Mesenchymal stem cell (in vitro differentiated cells and primary cell): ENCODE measurements around the gene TOR4A.

ENCODE experiments used
- DNase-seq: peaks from one replicate; pipeline ENCODE4 v3.0.0-alpha.2; 2013
- H2AFZ ChIP-seq: one replicate; pipeline ENCODE4 v1.6.1; 2013; ENCODE audit warnings: low read depth, mild to moderate bottlenecking, control low read depth, inconsistent platforms, low read length, moderate library complexity
- H2AK5ac ChIP-seq: 2 replicates; pipeline ENCODE4 v1.6.1; 2013; ENCODE audit warnings: low read length, moderate library complexity, mild to moderate bottlenecking, inconsistent platforms; ENCODE audit not compliant: severe bottlenecking
- H2BK120ac ChIP-seq: one replicate; pipeline ENCODE4 v1.6.1; 2013; ENCODE audit warnings: low read depth, mild to moderate bottlenecking, inconsistent platforms, low read length, moderate library complexity
- H2BK12ac ChIP-seq, 2 experiments: one replicate each; pipeline ENCODE4 v1.6.1; 2013; ENCODE audit warnings: inconsistent platforms in 2 of 2, low read length in 2 of 2, mild to moderate bottlenecking in 2 of 2, moderate library complexity in 2 of 2, control low read depth in 1 of 2
- H2BK15ac ChIP-seq: one replicate; pipeline ENCODE4 v1.6.1; 2013; ENCODE audit warnings: mild to moderate bottlenecking, low read depth, inconsistent platforms; ENCODE audit not compliant: poor library complexity, severe bottlenecking
- H2BK5ac ChIP-seq: 2 replicates; pipeline ENCODE4 v1.6.1; 2013; ENCODE audit warnings: low read depth, mild to moderate bottlenecking, low read length, control low read depth, inconsistent platforms; ENCODE audit not compliant: poor library complexity, severe bottlenecking
- H3K14ac ChIP-seq, 2 experiments: one replicate each; pipeline ENCODE4 v1.6.1; 2013; ENCODE audit warnings: inconsistent platforms in 2 of 2, low read length in 2 of 2, control low read depth in 1 of 2, mild to moderate bottlenecking in 1 of 2, moderate library complexity in 1 of 2
- H3K18ac ChIP-seq, 2 experiments: one replicate each; pipeline ENCODE4 v1.6.1; 2013; ENCODE audit warnings: inconsistent platforms in 2 of 2, low read length in 2 of 2, control low read depth in 1 of 2, low read depth in 1 of 2, mild to moderate bottlenecking in 1 of 2
- H3K23ac ChIP-seq, 2 experiments: one replicate each; pipeline ENCODE4 v1.6.1; 2013; ENCODE audit warnings: inconsistent platforms in 2 of 2, low read length in 2 of 2, mild to moderate bottlenecking in 2 of 2, moderate library complexity in 2 of 2, control low read depth in 1 of 2
- H3K27ac ChIP-seq: 2 replicates; pipeline ENCODE4 v1.5.1; 2013; ENCODE audit warnings: mild to moderate bottlenecking, moderate library complexity, low read length, control low read depth, inconsistent platforms; ENCODE audit not compliant: poor library complexity, severe bottlenecking
- H3K27me3 ChIP-seq, 2 experiments: 2 replicates each; pipeline versions ENCODE4 v1.6.1 to v1.7.0; 2013; ENCODE audit warnings: low read length in 2 of 2, mild to moderate bottlenecking in 2 of 2, moderate library complexity in 2 of 2, control low read depth in 1 of 2, inconsistent platforms in 1 of 2; ENCODE audit not compliant: control insufficient read depth in 1 of 2, insufficient read depth in 1 of 2
- H3K36me3 ChIP-seq, 2 experiments: 2 replicates each; pipeline versions ENCODE4 v1.6.1 to v1.7.0; 2013; ENCODE audit warnings: low read length in 2 of 2, control low read depth in 1 of 2, inconsistent platforms in 1 of 2, low read depth in 1 of 2, mild to moderate bottlenecking in 1 of 2; ENCODE audit not compliant: insufficient read depth in 2 of 2, control insufficient read depth in 1 of 2
- H3K4ac ChIP-seq, 2 experiments: one replicate each; pipeline ENCODE4 v1.6.1; 2013; ENCODE audit warnings: inconsistent platforms in 2 of 2, low read length in 2 of 2, mild to moderate bottlenecking in 2 of 2, moderate library complexity in 2 of 2, control low read depth in 1 of 2, low read depth in 1 of 2
- H3K4me1 ChIP-seq: 2 replicates; pipeline ENCODE4 v1.6.1; 2013; ENCODE audit warnings: low read depth, low read length, control low read depth; ENCODE audit not compliant: control insufficient read depth, insufficient read depth
- H3K4me2 ChIP-seq: 2 replicates; pipeline ENCODE4 v1.6.1; 2013; ENCODE audit warnings: low read length, mild to moderate bottlenecking, inconsistent platforms; ENCODE audit not compliant: poor library complexity, severe bottlenecking
- H3K4me3 ChIP-seq, 2 experiments: 2 replicates each; pipeline versions ENCODE4 v1.5.1 to v1.7.0; 2013; ENCODE audit warnings: low read length in 2 of 2, mild to moderate bottlenecking in 2 of 2, control low read depth in 1 of 2, low read depth in 1 of 2; ENCODE audit not compliant: insufficient read depth in 1 of 2
- H3K79me1 ChIP-seq: replicated peaks from 2 replicates; pipeline ENCODE4 v1.6.1; 2013; ENCODE audit warnings: mild to moderate bottlenecking, control low read depth, low read length, inconsistent platforms; ENCODE audit not compliant: poor library complexity, severe bottlenecking
- H3K9ac ChIP-seq: 2 replicates; pipeline ENCODE4 v1.7.0; 2013; ENCODE audit warnings: mild to moderate bottlenecking, low read length, moderate library complexity
- H3K9me3 ChIP-seq: 2 replicates; pipeline ENCODE4 v1.7.0; 2013; ENCODE audit warnings: mild to moderate bottlenecking, low read length; ENCODE audit not compliant: control insufficient read depth
- H4K8ac ChIP-seq: one replicate; pipeline ENCODE4 v1.6.1; 2013; ENCODE audit warnings: inconsistent platforms, mild to moderate bottlenecking, low read length, moderate library complexity
- H4K91ac ChIP-seq: one replicate; pipeline ENCODE4 v1.6.1; 2013; ENCODE audit warnings: mild to moderate bottlenecking, low read length, inconsistent platforms
- WGBS: methylation state at CpG from one replicate; pipeline ENCODE4 v1.1.7; 2013; ENCODE audit warnings: mixed read lengths; 5-methylcytosine and 5-hydroxymethylcytosine counted together

TOR4A gene

GRCh38 chr9:137254624-137255447, 22.7 kb upstream of the TOR4A start, which contains the start of gene NELFB:
Gene NELFB, plus strand, starts transcription at chr9:137255327.
- Histone ChIP-seq H3K9ac (peak within 1 kb of the TSS; percentile 90), H2BK120ac (peak within 1 kb of the TSS; percentile 85), H3K4me2 (peak within 1 kb of the TSS; percentile 92), H3K4me1 (peaks cover 36% of the 10 kb centered on the region), H3K27me3 (no peaks in the 10 kb centered on the region), H3K14ac (peak within 1 kb of the TSS in 1 of 2 experiments; percentile 93), H2BK15ac (peak within 1 kb of the TSS; percentile 93), H2AFZ (peak within 1 kb of the TSS; percentile 85), H3K4ac (peak within 1 kb of the TSS; percentile 91 to 93), H2BK5ac (peak within 1 kb of the TSS; percentile 40), H4K8ac (peak within 1 kb of the TSS; percentile 56), H4K91ac (peak within 1 kb of the TSS; percentile 85), H3K4me3 (peak within 1 kb of the TSS; percentile 93 to 97), H3K18ac (peak within 1 kb of the TSS; percentile 84 to 86), H2BK12ac (peak within 1 kb of the TSS in 1 of 2 experiments; percentile 32), H3K9me3 (no peaks in the 10 kb centered on the region), H3K79me1 (peaks cover 14% of the 10 kb centered on the region), H3K23ac (peak within 1 kb of the TSS in 1 of 2 experiments; percentile 75), H3K27ac (no peak within 1 kb of the TSS), H2AK5ac (no peak within 1 kb of the TSS), H3K36me3 (peaks cover 12 to 31% of the 10 kb centered on the region in 2 experiments)
- peak; percentile 81 for DNase-seq
- under 1% methylated on average over 44 of the region's 105 CpGs for WGBS

DNA sequence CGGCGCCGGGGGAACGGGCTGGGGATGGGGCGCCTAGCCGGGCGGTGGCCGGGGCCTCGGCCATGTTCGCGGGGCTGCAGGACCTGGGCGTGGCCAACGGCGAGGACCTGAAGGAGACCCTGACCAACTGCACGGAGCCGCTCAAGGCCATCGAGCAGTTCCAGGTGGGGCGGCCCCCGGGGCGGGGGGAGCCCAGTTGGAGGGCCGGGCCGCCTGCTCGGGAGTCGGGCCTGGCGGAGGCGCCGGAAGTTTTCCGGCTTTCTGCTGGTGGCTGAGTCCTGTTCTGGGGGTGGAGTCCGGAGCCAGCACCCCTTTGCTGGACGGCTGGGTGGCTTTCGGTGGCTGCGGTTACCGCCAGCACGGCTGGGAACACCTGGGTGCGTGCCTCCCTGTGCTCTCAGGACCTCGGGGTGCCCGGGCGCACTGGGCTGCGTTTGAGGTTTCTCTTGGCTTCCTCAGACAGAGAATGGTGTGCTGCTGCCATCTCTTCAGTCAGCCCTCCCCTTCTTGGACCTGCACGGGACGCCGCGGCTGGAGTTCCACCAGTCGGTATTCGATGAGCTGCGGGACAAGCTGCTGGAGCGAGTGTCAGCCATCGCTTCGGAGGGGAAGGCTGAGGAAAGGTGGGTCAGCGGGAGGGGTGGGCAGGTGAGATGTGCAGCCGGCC, 21.9 kb upstream of the TOR4A start:
- H3K4ac ChIP-seq, result peak overlapping the region; percentile 83 to 91
- H4K91ac ChIP-seq, result peak overlapping the region; percentile 21
- H3K36me3 ChIP-seq, result peaks cover 12 to 33% of the 10 kb centered on the region in 2 experiments
- peak overlapping the region; percentile 93 to 97 for H3K4me3 ChIP-seq
- peak overlapping the region; percentile 56 for H4K8ac ChIP-seq
- H2BK5ac ChIP-seq, result no peak overlapping the region
- H3K27me3 ChIP-seq, result no peaks in the 10 kb centered on the region
- H3K9me3 ChIP-seq, result no peaks in the 10 kb centered on the region
- peak overlapping the region; percentile 89 for H3K4me2 ChIP-seq
- peak overlapping the region; percentile 83 for H2BK15ac ChIP-seq
- H3K14ac ChIP-seq, result peak overlapping the region in 1 of 2 experiments; percentile 93
- H3K4me1 ChIP-seq, result peaks cover 34% of the 10 kb centered on the region
- peaks cover 14% of the 10 kb centered on the region for H3K79me1 ChIP-seq
- H2AK5ac ChIP-seq, result no peak overlapping the region
- H2BK120ac ChIP-seq, result peak overlapping the region; percentile 85
- WGBS, result 5% methylated on average over 45 of the region's 51 CpGs
- DNase-seq, result peak; percentile 56
- H3K9ac ChIP-seq, result peak overlapping the region; percentile 90
- H3K27ac ChIP-seq, result no peak overlapping the region
- peak overlapping the region in 1 of 2 experiments; percentile 29 for H2BK12ac ChIP-seq
- H3K23ac ChIP-seq, result peak overlapping the region in 1 of 2 experiments; percentile 1
- peak overlapping the region; percentile 53 for H2AFZ ChIP-seq
- peak overlapping the region; percentile 75 to 81 for H3K18ac ChIP-seq

DNA sequence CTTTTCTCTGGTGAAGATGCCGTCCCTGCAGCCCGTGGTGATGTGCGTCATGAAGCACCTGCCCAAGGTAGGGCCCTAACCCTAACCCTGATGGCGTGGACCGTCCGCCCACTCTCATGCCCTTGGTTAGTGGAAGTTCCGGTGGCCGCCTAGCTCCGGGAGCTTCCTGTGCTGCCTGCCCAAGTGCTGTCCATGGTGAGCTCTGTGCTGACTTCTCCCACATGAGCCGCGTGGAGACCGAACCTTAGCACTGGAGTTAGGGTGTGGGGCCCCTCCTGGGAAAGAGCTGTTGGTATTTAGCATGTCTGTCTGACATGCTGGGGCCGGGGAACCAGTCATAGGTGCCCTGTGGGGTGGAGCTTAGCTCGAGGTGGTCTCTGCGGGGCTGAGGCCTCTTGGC, 21.2 kb upstream of the TOR4A start:
- H3K27ac ChIP-seq, result no peak overlapping the region
- no peak overlapping the region for H3K23ac ChIP-seq
- H3K4me3 ChIP-seq, result peak overlapping the region in 1 of 2 experiments; percentile 97

GRCh38 chr9:137256856-137257255, 20.7 kb upstream of the TOR4A start:
- H3K14ac ChIP-seq, result no peak overlapping the region
- no peak overlapping the region for H3K23ac ChIP-seq
- H3K27me3 ChIP-seq, result no peaks in the 10 kb centered on the region
- H4K91ac ChIP-seq, result no peak overlapping the region
- peaks cover 28% of the 10 kb centered on the region for H3K4me1 ChIP-seq
- H4K8ac ChIP-seq, result no peak overlapping the region
- H2BK120ac ChIP-seq, result no peak overlapping the region
- peak overlapping the region in 1 of 2 experiments; percentile 97 for H3K4me3 ChIP-seq
- no peak for DNase-seq
- no peak overlapping the region for H2BK5ac ChIP-seq
- H3K79me1 ChIP-seq, result peaks cover 18% of the 10 kb centered on the region
- peak overlapping the region; percentile 90 for H3K9ac ChIP-seq
- WGBS, result 99% methylated on average over 15 of the region's 15 CpGs
- no peak overlapping the region for H3K4ac ChIP-seq
- H3K18ac ChIP-seq, result no peak overlapping the region
- H3K27ac ChIP-seq, result no peak overlapping the region
- no peak overlapping the region for H2BK15ac ChIP-seq
- H3K36me3 ChIP-seq, result peaks cover 12 to 37% of the 10 kb centered on the region in 2 experiments
- H2AK5ac ChIP-seq, result no peak overlapping the region
- H2BK12ac ChIP-seq, result no peak overlapping the region
- H3K4me2 ChIP-seq, result no peak overlapping the region
- H3K9me3 ChIP-seq, result no peaks in the 10 kb centered on the region
- H2AFZ ChIP-seq, result no peak overlapping the region

More for the DNA sequence above, 21.2 kb upstream of the TOR4A start:
- Histone ChIP-seq H2AFZ (no peak overlapping the region), H2BK5ac (no peak overlapping the region), H3K4me2 (peak overlapping the region; percentile 89), H2BK120ac (no peak overlapping the region), H2AK5ac (no peak overlapping the region), H3K79me1 (peaks cover 14% of the 10 kb centered on the region), H2BK12ac (no peak overlapping the region), H3K14ac (peak overlapping the region in 1 of 2 experiments; percentile 93), H3K9me3 (no peaks in the 10 kb centered on the region), H3K18ac (no peak overlapping the region), H3K36me3 (peaks cover 12 to 34% of the 10 kb centered on the region in 2 experiments), H2BK15ac (no peak overlapping the region), H3K27me3 (no peaks in the 10 kb centered on the region), H3K9ac (peak overlapping the region; percentile 90), H3K4me1 (peaks cover 27% of the 10 kb centered on the region), H4K8ac (no peak overlapping the region), H3K4ac (no peak overlapping the region), H4K91ac (no peak overlapping the region)
- WGBS, result 93% methylated on average over 15 of the region's 15 CpGs
- no peak for DNase-seq
